ENCODE measurements around the gene SDK2.

Gene SDK2

DNA sequence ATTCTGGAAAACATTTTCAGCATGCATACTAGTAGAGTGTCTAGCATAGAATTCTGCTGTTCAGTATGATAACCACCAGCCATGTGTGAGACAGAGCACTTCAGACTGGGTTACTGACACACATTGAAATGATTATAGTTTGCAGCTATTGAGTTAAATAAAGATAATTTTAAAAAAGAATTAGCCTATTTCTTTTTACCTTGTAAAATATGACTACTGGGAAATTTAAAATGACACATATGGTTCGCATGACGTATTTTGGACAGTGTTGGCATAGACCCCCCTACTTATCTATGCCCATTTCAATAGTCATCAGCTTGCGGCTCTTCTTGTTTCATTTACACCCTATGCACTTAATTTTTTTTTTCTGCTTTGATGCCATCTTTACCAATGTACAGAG is 4.7 kb upstream of the SDK2 start:
- ChIA-PET POLR2A (no interaction called here), CTCF (interaction anchor here (1.0 kb wide), 1 partner anchor 219 kb away, joined by 3 read pairs; no protein-coding TSS in a partner anchor)
- no peak for DNase-seq (ENCODE audit: extremely low spot score)
- TF ChIP-seq SUZ12 (IDR thresholded peaks at IDR 0.05) (no peak), LEF1 (IDR thresholded peaks at IDR 0.05; ENCODE audit: borderline replicate concordance) (no peak), HDGF (IDR thresholded peaks at IDR 0.05; ENCODE audit: borderline replicate concordance) (no peak), TARDBP (IDR thresholded peaks at IDR 0.05) (no peak), CTBP1 (IDR thresholded peaks at IDR 0.05; ENCODE audit: borderline replicate concordance) (no peak), NFRKB (IDR thresholded peaks at IDR 0.05) (no peak), ZNF384 (IDR thresholded peaks at IDR 0.05) (no peak), FOXM1 (IDR thresholded peaks at IDR 0.05; ENCODE audit: borderline replicate concordance) (no peak)
- TF ChIP-seq, protein P1, sequence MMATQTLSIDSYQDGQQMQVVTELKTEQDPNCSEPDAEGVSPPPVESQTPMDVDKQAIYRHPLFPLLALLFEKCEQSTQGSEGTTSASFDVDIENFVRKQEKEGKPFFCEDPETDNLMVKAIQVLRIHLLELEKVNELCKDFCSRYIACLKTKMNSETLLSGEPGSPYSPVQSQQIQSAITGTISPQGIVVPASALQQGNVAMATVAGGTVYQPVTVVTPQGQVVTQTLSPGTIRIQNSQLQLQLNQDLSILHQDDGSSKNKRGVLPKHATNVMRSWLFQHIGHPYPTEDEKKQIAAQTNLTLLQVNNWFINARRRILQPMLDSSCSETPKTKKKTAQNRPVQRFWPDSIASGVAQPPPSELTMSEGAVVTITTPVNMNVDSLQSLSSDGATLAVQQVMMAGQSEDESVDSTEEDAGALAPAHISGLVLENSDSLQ (IDR thresholded peaks at IDR 0.05): no peak

DNA sequence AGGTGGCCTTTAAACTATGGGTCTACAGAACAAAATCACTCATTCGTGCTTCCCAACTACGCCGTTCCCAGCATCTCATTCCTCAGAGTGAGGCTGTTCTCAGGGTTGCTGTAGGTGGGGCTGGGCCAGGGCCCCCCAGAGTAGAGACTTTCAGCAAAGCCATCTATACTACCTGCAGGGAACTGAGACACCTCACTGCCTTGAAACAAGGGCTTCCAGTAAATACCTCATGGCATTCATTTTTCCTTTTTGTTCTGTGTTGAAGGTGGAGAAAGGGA is 4.2 kb upstream of the SDK2 start:
- ChIA-PET CTCF (interaction anchor here (1.0 kb wide), 1 partner anchor 219 kb away, joined by 3 read pairs; no protein-coding TSS in a partner anchor), POLR2A (no interaction called here)
- TF ChIP-seq NFRKB (IDR thresholded peaks at IDR 0.05): no peak
- TF ChIP-seq ELF4 (IDR thresholded peaks at IDR 0.05): no peak
- TF ChIP-seq ARNT (IDR thresholded peaks at IDR 0.05): no peak
- no peak for TF ChIP-seq ZNF384 (IDR thresholded peaks at IDR 0.05)
- no peak for TF ChIP-seq TARDBP (IDR thresholded peaks at IDR 0.05)
- no peak for TF ChIP-seq FOXA1 (IDR thresholded peaks at IDR 0.05)
- TF ChIP-seq L3MBTL2 (conservative IDR thresholded peaks at IDR 0.05): no peak
- TF ChIP-seq HDGF (IDR thresholded peaks at IDR 0.05; ENCODE audit: borderline replicate concordance): no peak
- TF ChIP-seq, protein P1 (IDR thresholded peaks at IDR 0.05): no peak
- TF ChIP-seq SUZ12 (IDR thresholded peaks at IDR 0.05): no peak
- TF ChIP-seq LEF1 (IDR thresholded peaks at IDR 0.05; ENCODE audit: borderline replicate concordance): no peak
- TF ChIP-seq FOXM1 (IDR thresholded peaks at IDR 0.05; ENCODE audit: borderline replicate concordance): no peak
- no peak for TF ChIP-seq BHLHE40 (IDR thresholded peaks at IDR 0.05; ENCODE audit: borderline replicate concordance)
- TF ChIP-seq SP1 (IDR thresholded peaks at IDR 0.05): no peak
- TF ChIP-seq CTBP1 (IDR thresholded peaks at IDR 0.05; ENCODE audit: borderline replicate concordance): no peak
- TF ChIP-seq FOXK2 (IDR thresholded peaks at IDR 0.05): no peak
- no peak for DNase-seq (ENCODE audit: extremely low spot score)

DNA sequence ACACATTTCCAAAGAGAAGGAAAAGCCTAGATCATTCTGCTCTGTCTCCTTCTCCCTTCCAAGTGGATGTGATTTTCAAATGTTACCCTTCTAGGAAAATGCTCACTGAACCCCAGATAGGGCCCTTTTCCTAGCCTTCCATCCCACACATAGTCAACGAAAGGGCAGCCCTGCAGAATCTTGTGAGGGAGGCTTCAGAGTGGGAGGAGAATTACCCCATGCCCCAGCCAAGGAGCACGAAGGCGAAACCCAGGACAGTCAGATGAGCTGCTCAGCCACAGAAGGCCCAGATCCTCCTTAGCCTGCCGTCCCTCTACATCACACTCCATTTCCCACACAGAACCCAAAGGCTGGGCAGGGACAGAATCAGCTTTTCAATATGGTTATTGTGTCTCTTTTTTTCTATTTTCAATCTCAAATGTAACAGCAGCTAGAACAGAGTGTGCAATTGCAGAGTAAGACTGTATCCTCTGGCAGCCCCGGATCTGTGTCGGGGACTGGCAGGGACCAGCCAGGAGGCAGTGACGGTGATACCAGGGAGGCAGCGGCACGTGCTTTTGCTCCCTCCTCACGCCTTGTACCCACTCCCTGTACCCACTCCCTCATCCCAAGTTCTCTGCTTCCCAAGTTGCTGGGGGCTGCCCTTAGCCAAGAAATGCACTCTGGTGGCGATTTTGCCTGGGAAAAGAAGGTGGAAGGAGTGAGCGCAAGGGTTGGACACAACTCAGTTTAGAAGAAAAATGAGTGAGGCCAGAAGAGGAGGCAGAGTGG is 3.7 kb upstream of the SDK2 start:
- no peak for DNase-seq (ENCODE audit: extremely low spot score)
- ChIA-PET POLR2A (no interaction called here), CTCF (interaction anchor here (0.7 to 1.4 kb wide), 2 partner anchors 8 to 212 kb away, joined by 3 read pairs; no protein-coding TSS in a partner anchor)
- no peak for TF ChIP-seq ELF4 (IDR thresholded peaks at IDR 0.05)
- TF ChIP-seq TARDBP (IDR thresholded peaks at IDR 0.05): no peak
- no peak for TF ChIP-seq SUZ12 (IDR thresholded peaks at IDR 0.05)

DNA sequence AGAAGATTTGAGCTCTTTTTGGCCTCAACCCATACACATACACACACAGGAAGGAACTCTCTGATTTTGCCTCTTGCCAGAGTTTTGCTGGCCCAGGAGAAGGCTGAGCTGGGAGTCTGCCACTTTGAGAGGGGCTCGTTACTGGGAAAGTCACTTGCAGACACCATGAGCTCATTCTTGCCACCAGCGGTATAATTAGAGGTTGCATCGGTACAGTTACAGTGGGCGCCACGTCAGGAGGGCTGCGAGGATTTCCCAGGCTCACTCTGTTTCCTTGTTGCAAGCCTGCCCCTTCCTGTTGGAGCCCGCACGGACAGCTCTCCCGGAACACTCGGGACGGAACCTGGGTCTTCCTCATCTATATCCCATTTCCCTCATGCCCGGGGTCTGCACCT is 3.1 kb upstream of the SDK2 start:
- ChIA-PET POLR2A (no interaction called here), CTCF (interaction anchor here (0.6 to 1.4 kb wide), 5 partner anchors 8 to 217 kb away, joined by 3 to 5 read pairs (median 3); no protein-coding TSS in a partner anchor)
- DNase-seq (ENCODE audit: extremely low spot score): no peak
- no peak for TF ChIP-seq FOXK2 (IDR thresholded peaks at IDR 0.05)
- TF ChIP-seq FOXM1 (IDR thresholded peaks at IDR 0.05; ENCODE audit: borderline replicate concordance): no peak
- no peak for TF ChIP-seq SUZ12 (IDR thresholded peaks at IDR 0.05)
- TF ChIP-seq NFRKB (IDR thresholded peaks at IDR 0.05): no peak
- TF ChIP-seq CTBP1 (IDR thresholded peaks at IDR 0.05; ENCODE audit: borderline replicate concordance): no peak
- no peak for TF ChIP-seq ZNF384 (IDR thresholded peaks at IDR 0.05)
- TF ChIP-seq TARDBP (IDR thresholded peaks at IDR 0.05): no peak
- no peak for TF ChIP-seq BHLHE40 (IDR thresholded peaks at IDR 0.05; ENCODE audit: borderline replicate concordance)
- TF ChIP-seq SP1 (IDR thresholded peaks at IDR 0.05): no peak
- TF ChIP-seq, protein P1 (IDR thresholded peaks at IDR 0.05): no peak
- no peak for TF ChIP-seq HDGF (IDR thresholded peaks at IDR 0.05; ENCODE audit: borderline replicate concordance)
- no peak for TF ChIP-seq LEF1 (IDR thresholded peaks at IDR 0.05; ENCODE audit: borderline replicate concordance)

DNA sequence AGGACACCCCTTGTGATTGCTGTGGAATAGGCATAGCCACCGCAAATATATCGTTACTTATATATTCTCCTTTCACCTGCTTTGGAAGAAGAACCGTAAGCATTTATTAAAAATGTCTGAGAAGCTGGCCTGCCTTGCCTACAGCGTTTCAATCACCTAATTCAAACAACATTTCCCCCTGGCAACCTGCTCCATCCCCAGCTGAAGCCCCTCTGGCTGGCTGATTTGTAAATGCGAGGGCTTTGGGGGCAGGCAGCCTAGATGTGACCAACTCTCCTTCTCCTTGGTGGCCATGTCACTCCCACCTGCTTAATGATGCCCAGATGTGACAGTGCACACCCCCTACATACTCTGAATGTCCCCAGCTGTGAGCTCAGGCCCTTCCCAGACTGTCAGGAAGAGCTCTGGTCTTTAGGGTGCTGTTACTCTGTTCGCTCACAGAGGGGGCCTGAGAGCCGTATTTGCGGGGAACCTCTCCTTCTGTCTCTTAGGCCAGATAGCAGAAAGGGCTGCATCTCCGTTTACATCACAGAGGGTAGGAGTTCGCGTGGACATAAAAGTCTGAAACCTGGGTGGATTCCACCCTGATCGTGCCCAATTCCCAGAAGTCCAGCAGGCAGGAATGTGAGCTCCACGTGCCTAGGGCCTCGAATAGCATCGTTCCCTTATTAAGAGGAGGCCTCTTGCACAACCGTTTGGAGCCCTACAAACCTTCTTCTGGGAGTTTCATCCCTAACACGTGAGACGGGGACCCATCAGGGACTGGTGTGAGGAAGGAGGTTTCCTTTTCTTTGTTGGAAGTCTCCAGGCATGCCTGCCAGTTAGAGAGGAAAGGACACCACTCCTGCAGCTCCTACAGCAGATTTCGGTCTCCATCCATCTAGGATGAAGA is 2.4 kb upstream of the SDK2 start:
- CTCF ChIA-PET: interaction anchor here (0.6 to 1.4 kb wide), 6 partner anchors 9 to 390 kb away, joined by 3 to 5 read pairs (median 3); no protein-coding TSS in a partner anchor
- POLR2A ChIA-PET: no interaction called here
- no peak for DNase-seq (ENCODE audit: extremely low spot score)
- TF ChIP-seq FOXM1 (IDR thresholded peaks at IDR 0.05; ENCODE audit: borderline replicate concordance): no peak
- TF ChIP-seq L3MBTL2 (conservative IDR thresholded peaks at IDR 0.05): no peak
- TF ChIP-seq TARDBP (IDR thresholded peaks at IDR 0.05): no peak
- TF ChIP-seq SP1 (IDR thresholded peaks at IDR 0.05): no peak
- TF ChIP-seq ZNF384 (IDR thresholded peaks at IDR 0.05): no peak
- no peak for TF ChIP-seq SUZ12 (IDR thresholded peaks at IDR 0.05)
- no peak for TF ChIP-seq CTBP1 (IDR thresholded peaks at IDR 0.05; ENCODE audit: borderline replicate concordance)
- TF ChIP-seq ELF4 (IDR thresholded peaks at IDR 0.05): no peak
- no peak for TF ChIP-seq HDGF (IDR thresholded peaks at IDR 0.05; ENCODE audit: borderline replicate concordance)
- TF ChIP-seq NFRKB (IDR thresholded peaks at IDR 0.05): no peak
- TF ChIP-seq BHLHE40 (IDR thresholded peaks at IDR 0.05; ENCODE audit: borderline replicate concordance): no peak
- TF ChIP-seq FOXA1 (IDR thresholded peaks at IDR 0.05): no peak
- no peak for TF ChIP-seq LEF1 (IDR thresholded peaks at IDR 0.05; ENCODE audit: borderline replicate concordance)
- no peak for TF ChIP-seq ARNT (IDR thresholded peaks at IDR 0.05)
- TF ChIP-seq FOXK2 (IDR thresholded peaks at IDR 0.05): no peak
- TF ChIP-seq, protein P1 (IDR thresholded peaks at IDR 0.05): no peak
